HCT116 (cell line): ENCODE results near the gene HMG20A. TPM values are rescaled to one million over a fixed set of nuclear protein-coding genes. Genes with fewer than 3 reads are reported as not detected.

Experiments used
- ATAC-seq: fragments of 200-7000 bp; cut with Tn5 transposase; 2 replicates; pipeline ENCODE4 v1.9.1; 2020; ENCODE audit warnings: mild to moderate bottlenecking, moderate library complexity
- BruUV-seq: library from RNA; stranded (reverse); fragments of 400-500 nt; replicated peaks from 2 replicates; lab custom pipeline; 2021; lab: Mats Ljungman, UMichigan
- CTCF ChIA-PET: fragments of 300-600 bp; sonication (Branson Sonifier 250); formaldehyde crosslinking; loops from one replicate; lab custom pipeline; 2021; ENCODE audit warnings: antibody characterized with exemption; lab: Charles Lee
- POLR2A ChIA-PET: fragments of 300-600, 350-600 bp; sonication (Branson Sonifier 250); formaldehyde crosslinking; loops from one replicate; lab custom pipeline; 2021; ENCODE audit warnings: antibody characterized with exemption; lab: Charles Lee
- RAD21 ChIA-PET, 2 experiments: fragments of 300-600 bp; sonication (Branson Sonifier 250); formaldehyde crosslinking; loops; one replicate each; lab custom pipeline; 2023; ENCODE audit warnings: low total read pairs in 2 of 2; ENCODE audit not compliant: uncharacterized antibody in 2 of 2, unreplicated experiment in 2 of 2, low non-redundant PET in 1 of 2; lab: Charles Lee
- DNase-seq: peaks from one replicate; pipeline ENCODE4 v3.0.0-alpha.2; 2010; ENCODE audit warnings: low read depth, low spot score
- H2AFZ ChIP-seq: fragments of 200-600 bp; shearing (Covaris generic), sonication (generic); 2 replicates; pipeline ENCODE4 v1.6.1; 2017; ENCODE audit warnings: low read depth, mixed run types, mixed read lengths, antibody characterized with exemption, low read length; ENCODE audit not compliant: poor library complexity, severe bottlenecking
- H3K27ac ChIP-seq: 2 replicates; pipeline ENCODE4 v1.5.1; 2012; ENCODE audit warnings: low read depth, low read length
- H3K27me3 ChIP-seq: fragments of 200-600 bp; sonication (generic); 2 replicates; pipeline ENCODE4 v1.6.1; 2016; ENCODE audit warnings: mixed run types, low read length, mixed read lengths; ENCODE audit not compliant: insufficient read depth
- H3K36me3 ChIP-seq, 2 experiments: fragments of 200-500 bp in 1 of 2; fragments of 200-600 bp in 1 of 2; sonication (Bioruptor generic) in 1 of 2; sonication (generic) in 1 of 2; 2 replicates each; pipeline versions ENCODE4 v1.5.1 to v1.6.1; 2014 to 2016; ENCODE audit warnings: low read length in 2 of 2, inconsistent platforms in 1 of 2, mixed read lengths in 1 of 2, mixed run types in 1 of 2; ENCODE audit not compliant: insufficient read depth in 2 of 2, control insufficient read depth in 1 of 2
- H3K4me1 ChIP-seq, 2 experiments: fragments of 200-600 bp in 1 of 2; sonication (generic) in 1 of 2; 2 replicates each; pipeline versions ENCODE4 v1.5.1 to v1.6.1; 2012 to 2017; ENCODE audit warnings: low read length in 2 of 2, inconsistent platforms in 1 of 2, mild to moderate bottlenecking in 1 of 2, mixed read lengths in 1 of 2, mixed run types in 1 of 2, moderate library complexity in 1 of 2; ENCODE audit not compliant: insufficient read depth in 2 of 2, control insufficient read depth in 1 of 2
- H3K4me2 ChIP-seq: fragments of 200-600 bp; sonication (generic); 2 replicates; pipeline ENCODE4 v1.6.1; 2017; ENCODE audit warnings: mixed run types, low read length, mixed read lengths
- H3K4me3 ChIP-seq, 2 experiments: fragments of 200-600 bp in 1 of 2; sonication (generic) in 1 of 2; replicated peaks in 1 of 2; 2 replicates each; pipeline ENCODE4 v1.5.1; 2011 to 2016; ENCODE audit warnings: low read length in 2 of 2, control low read depth in 1 of 2, low read depth in 1 of 2, mild to moderate bottlenecking in 1 of 2, mixed read lengths in 1 of 2, mixed run types in 1 of 2
- H3K79me2 ChIP-seq: fragments of 200-600 bp; sonication (generic); 2 replicates; pipeline ENCODE4 v1.6.1; 2017; ENCODE audit warnings: mild to moderate bottlenecking, mixed run types, low read length, moderate library complexity, mixed read lengths; ENCODE audit not compliant: insufficient read depth
- H3K9ac ChIP-seq: fragments of 200-600 bp; sonication (generic); 2 replicates; pipeline ENCODE4 v1.6.1; 2016; ENCODE audit warnings: low read length, mixed read lengths
- H3K9me2 ChIP-seq: fragments of 200-600 bp; sonication (generic), shearing (Covaris generic); 2 replicates; pipeline ENCODE4 v1.6.1; 2017; ENCODE audit warnings: mixed run types, mild to moderate bottlenecking, moderate library complexity; ENCODE audit not compliant: insufficient read depth
- H3K9me3 ChIP-seq, 2 experiments: fragments of 200-500 bp in 1 of 2; fragments of 200-600 bp in 1 of 2; sonication (Bioruptor generic) in 1 of 2; sonication (generic) in 1 of 2; 2 replicates each; pipeline ENCODE4 v1.6.1; 2014 to 2017; ENCODE audit warnings: low read length in 2 of 2, mixed read lengths in 2 of 2, inconsistent platforms in 1 of 2, low read depth in 1 of 2, mild to moderate bottlenecking in 1 of 2, mixed run types in 1 of 2, moderate library complexity in 1 of 2; ENCODE audit not compliant: control insufficient read depth in 1 of 2, insufficient read depth in 1 of 2
- H4K20me1 ChIP-seq: fragments of 200-600 bp; sonication (generic), shearing (Covaris generic); 2 replicates; pipeline ENCODE4 v1.6.1; 2017; ENCODE audit warnings: mixed run types, mild to moderate bottlenecking, moderate library complexity; ENCODE audit not compliant: insufficient read depth
- ATF3 ChIP-seq: IDR thresholded peaks from 2 replicates; pipeline ENCODE4 v1.6.1; 2012
- CBX3 ChIP-seq: IDR thresholded peaks from 2 replicates; pipeline ENCODE4 v1.6.1; 2012; ENCODE audit warnings: low read depth
- CEBPB ChIP-seq: IDR thresholded peaks from 2 replicates; pipeline ENCODE4 v1.6.1; 2012; ENCODE audit warnings: low read depth
- CTCF ChIP-seq, 3 experiments: fragments of 200-600 bp in 1 of 3; sonication (generic) in 1 of 3; IDR thresholded peaks in 2 of 3; conservative IDR thresholded peaks in 1 of 3; 2 replicates each; pipeline ENCODE4 v1.5.1; 2012 to 2017; ENCODE audit warnings: low read depth in 2 of 3, low read length in 2 of 3, antibody characterized with exemption in 1 of 3, borderline replicate concordance in 1 of 3, control low read depth in 1 of 3, mild to moderate bottlenecking in 1 of 3, mixed read lengths in 1 of 3, mixed run types in 1 of 3, moderate library complexity in 1 of 3; ENCODE audit not compliant: insufficient read depth in 1 of 3
- EGR1 ChIP-seq: IDR thresholded peaks from 2 replicates; pipeline ENCODE4 v1.6.1; 2012; ENCODE audit warnings: low read depth
- EZH2phosphoT487 ChIP-seq: fragments of 200-600 bp; IDR thresholded peaks from 2 replicates; pipeline ENCODE4 v1.6.1; 2018; ENCODE audit warnings: antibody characterized with exemption, borderline replicate concordance
- FOSL1 ChIP-seq: IDR thresholded peaks from 2 replicates; pipeline ENCODE4 v1.6.1; 2012; ENCODE audit warnings: low read depth
- MAX ChIP-seq: IDR thresholded peaks from 2 replicates; pipeline ENCODE4 v1.6.1; 2012
- POLR2A ChIP-seq: IDR thresholded peaks from 2 replicates; pipeline ENCODE4 v1.7.0; 2011; ENCODE audit warnings: borderline replicate concordance; ENCODE audit not compliant: insufficient read depth, insufficient read length; ENCODE audit errors: extremely low read depth
- POLR2AphosphoS5 ChIP-seq: IDR thresholded peaks from 2 replicates; pipeline ENCODE4 v1.6.1; 2011; ENCODE audit warnings: mild to moderate bottlenecking, low read depth, low read length, moderate library complexity
- RAD21 ChIP-seq: IDR thresholded peaks from 2 replicates; pipeline ENCODE4 v1.6.1; 2012; ENCODE audit warnings: low read depth, mild to moderate bottlenecking
- REST ChIP-seq: IDR thresholded peaks from 2 replicates; pipeline ENCODE4 v1.6.1; 2012; ENCODE audit warnings: low read depth
- SIN3A ChIP-seq: IDR thresholded peaks from 2 replicates; pipeline ENCODE4 v1.6.1; 2012; ENCODE audit warnings: low read depth
- SRF ChIP-seq: IDR thresholded peaks from 2 replicates; pipeline ENCODE4 v1.6.1; 2012; ENCODE audit warnings: low read depth
- TCF7L2 ChIP-seq: IDR thresholded peaks from 2 replicates; pipeline ENCODE4 v1.7.0; 2011; ENCODE audit warnings: borderline replicate concordance, inconsistent platforms; ENCODE audit not compliant: insufficient read depth, insufficient read length; ENCODE audit errors: extremely low read depth
- ZBTB33 ChIP-seq: IDR thresholded peaks from 2 replicates; pipeline ENCODE4 v1.6.1; 2011; ENCODE audit warnings: mild to moderate bottlenecking, low read length, moderate library complexity; ENCODE audit not compliant: insufficient replicate concordance; ENCODE audit errors: extremely low read depth
- ZFX ChIP-seq: fragments of 450-650 bp; IDR thresholded peaks from 2 replicates; pipeline ENCODE4 v1.6.1; 2017
- ZNF274 ChIP-seq: fragments of 200-500 bp; sonication (Bioruptor generic); IDR thresholded peaks from 2 replicates; pipeline ENCODE4 v1.6.1; 2014; ENCODE audit warnings: mild to moderate bottlenecking, low read depth, low read length, inconsistent platforms
- intact Hi-C: fragments of 100-400 bp; cut with micrococcal nuclease; formaldehyde crosslinking; loops from 2 replicates; pipeline ENCODE4 v1.10.0; 2022
- total RNA-seq: library from RNA; stranded (reverse); gene quantifications from one replicate; pipeline ENCODE4 v1.2.1, GENCODE V29; 2021; ENCODE audit not compliant: unreplicated experiment

The HMG20A gene
- total RNA-seq, 1 experiment from 2014 or later, result 37.7 TPM

- H3K4me3 ChIP-seq, result no peak overlapping the region
- CTCF ChIA-PET, result no interaction called here
- H4K20me1 ChIP-seq, result no peaks in the 10 kb centered on the region
- no peak overlapping the region for H3K27ac ChIP-seq
- no peak for DNase-seq
- no peak for ATAC-seq
- no peaks in the 10 kb centered on the region for H3K36me3 ChIP-seq
- RAD21 ChIA-PET, result no interaction called here
- peaks cover 12 to 13% of the 10 kb centered on the region in 2 experiments; a peak in 3 of 4 replicates for H3K9me3 ChIP-seq
- no TSS peak for BruUV-seq
- H3K27me3 ChIP-seq, result no peaks in the 10 kb centered on the region
- peaks cover 9% of the 10 kb centered on the region; the same call in 1 of the 2 replicates for H3K79me2 ChIP-seq
- H2AFZ ChIP-seq, result no peak overlapping the region
- no peak overlapping the region for H3K9ac ChIP-seq
- intact Hi-C loops, result no loop called here
- H3K4me1 ChIP-seq, result peaks cover 0 to 5% of the 10 kb centered on the region in 2 experiments; a peak in 1 of 4 replicates
- no peaks in the 10 kb centered on the region for H3K9me2 ChIP-seq
- TF ChIP-seq REST, result no peak
- no peak for TF ChIP-seq TCF7L2
- no peak for TF ChIP-seq ATF3
- TF ChIP-seq CBX3, result no peak
- no peak for TF ChIP-seq RAD21
- no peak for TF ChIP-seq FOSL1
- no peak for TF ChIP-seq POLR2A
- no peak for TF ChIP-seq CEBPB
- no peak for TF ChIP-seq CTCF (IDR thresholded peaks at IDR 0.05 in 2 of 3, conservative IDR thresholded peaks at IDR 0.05 in 1 of 3; ENCODE audit: borderline replicate concordance in 1 of 3, insufficient read depth in 1 of 3, low read depth in 2 of 3, low read length in 2 of 3)
- TF ChIP-seq EZH2phosphoT487, result no peak
- TF ChIP-seq ZFX, result no peak
- no peak for TF ChIP-seq SRF
- TF ChIP-seq ZNF274, result no peak
- TF ChIP-seq MAX, result no peak
- no peak for TF ChIP-seq SIN3A
- TF ChIP-seq EGR1, result no peak
- TF ChIP-seq ZBTB33, result no peak
- no peak for TF ChIP-seq POLR2AphosphoS5
- no peak overlapping the region for H3K4me2 ChIP-seq
- POLR2A ChIA-PET, result no interaction called here
Observed at GRCh38 chr15:77400258-77400657, 20.4 kb upstream of the HMG20A start.
